ENCODE results near the gene ARFGAP2.

Gene ARFGAP2

GRCh38 chr11:47149782-47150181, 26.9 kb downstream of the ARFGAP2 start:
- Histone ChIP-seq H3K27me3 (no peaks in the 10 kb centered on the region), H3K36me3 (no peaks in the 10 kb centered on the region)

GRCh38 chr11:47148903-47149531, 27.7 kb downstream of the ARFGAP2 start:
- Histone ChIP-seq H3K4me3 (ENCODE audit: low read depth, low read length) (no peak overlapping the region), H3K36me3 (no peaks in the 10 kb centered on the region), H3K4me1 (no peaks in the 10 kb centered on the region), H3K27me3 (no peaks in the 10 kb centered on the region), H3K9me3 (no peaks in the 10 kb centered on the region)
- TF ChIP-seq CTCF (IDR thresholded peaks at IDR 0.05; ENCODE audit: low read depth, low read length), result no peak
- DNase-seq, result peak; percentile 19

More at GRCh38 chr11:47149782-47150181, 26.9 kb downstream of the ARFGAP2 start:
- DNase-seq, result no peak
- H3K4me3 ChIP-seq (ENCODE audit: low read depth, low read length), result no peak overlapping the region
- TF ChIP-seq CTCF (IDR thresholded peaks at IDR 0.05; ENCODE audit: low read depth, low read length), result no peak
- H3K9me3 ChIP-seq, result no peaks in the 10 kb centered on the region
- H3K4me1 ChIP-seq, result no peaks in the 10 kb centered on the region

- H3K9me3 ChIP-seq, result no peaks in the 10 kb centered on the region
- no peak for TF ChIP-seq CTCF (IDR thresholded peaks at IDR 0.05; ENCODE audit: low read depth, low read length)
- H3K4me3 ChIP-seq (ENCODE audit: low read depth, low read length), result no peak overlapping the region
These were observed 28.4 kb downstream of the ARFGAP2 start for GRCh38 chr11:47148270-47148669.

GRCh38 chr11:47147681-47148080, 29.0 kb downstream of the ARFGAP2 start:
- Histone ChIP-seq H3K9me3 (no peaks in the 10 kb centered on the region), H3K27me3 (no peaks in the 10 kb centered on the region), H3K36me3 (no peaks in the 10 kb centered on the region), H3K4me3 (ENCODE audit: low read depth, low read length) (no peak overlapping the region), H3K4me1 (no peaks in the 10 kb centered on the region)
- DNase-seq, result no peak
- TF ChIP-seq CTCF (IDR thresholded peaks at IDR 0.05; ENCODE audit: low read depth, low read length), result no peak

More at GRCh38 chr11:47148270-47148669, 28.4 kb downstream of the ARFGAP2 start:
- Histone ChIP-seq H3K27me3 (no peaks in the 10 kb centered on the region), H3K4me1 (no peaks in the 10 kb centered on the region), H3K36me3 (no peaks in the 10 kb centered on the region)
- no peak for DNase-seq

- H3K36me3 ChIP-seq, result no peaks in the 10 kb centered on the region
- no peaks in the 10 kb centered on the region for H3K9me3 ChIP-seq
- no peaks in the 10 kb centered on the region for H3K27me3 ChIP-seq
- DNase-seq, result no peak
- TF ChIP-seq CTCF (IDR thresholded peaks at IDR 0.05; ENCODE audit: low read depth, low read length), result no peak
- H3K4me3 ChIP-seq (ENCODE audit: low read depth, low read length), result no peak overlapping the region
- no peaks in the 10 kb centered on the region for H3K4me1 ChIP-seq
These were observed 29.4 kb downstream of the ARFGAP2 start for GRCh38 chr11:47147250-47147649.

GRCh38 chr11:47144541-47144940, 32.1 kb downstream of the ARFGAP2 start:
- no peak for TF ChIP-seq CTCF (IDR thresholded peaks at IDR 0.05; ENCODE audit: low read depth, low read length)
- Histone ChIP-seq H3K36me3 (no peaks in the 10 kb centered on the region), H3K4me3 (ENCODE audit: low read depth, low read length) (no peak overlapping the region), H3K27me3 (no peaks in the 10 kb centered on the region), H3K9me3 (no peaks in the 10 kb centered on the region), H3K4me1 (no peaks in the 10 kb centered on the region)
- no peak for DNase-seq
